Breast epithelium (tissue), 3 donors: ENCODE measurements around the gene SYF2.

Experiments
- CTCF ChIP-seq, 3 donors: fragments of 450-650 bp; IDR thresholded peaks; one replicate each; pipeline ENCODE4 v1.5.1; 2016 to 2017; ENCODE audit warnings: antibody characterized with exemption in 3 of 3, mild to moderate bottlenecking in 3 of 3, moderate library complexity in 3 of 3
- POLR2A ChIP-seq: fragments of 450-650 bp; IDR thresholded peaks from one replicate; pipeline ENCODE4 v1.6.1; 2016; ENCODE audit warnings: antibody characterized with exemption, mild to moderate bottlenecking, moderate library complexity
- POLR2AphosphoS5 ChIP-seq, 3 donors: sonication (generic); formaldehyde crosslinking; IDR thresholded peaks; one replicate each; pipeline ENCODE4 v1.6.1; 2017; ENCODE audit warnings: antibody characterized with exemption in 3 of 3

- TF ChIP-seq POLR2A (no peak), POLR2AphosphoS5 (IDR thresholded peaks at IDR 0.05) (no peak), CTCF (IDR thresholded peaks at IDR 0.05) (no peak)
These were observed 19.6 kb downstream of the SYF2 start for GRCh38 chr1:25212725-25213124.
